Activated naive CD4-positive, alpha-beta T cell treated with anti-CD3 and anti-CD28 coated beads, Interleukin-2, amount 50 U/mL, for 24 hours (primary cell): ENCODE results near the gene TERF2IP.

Experiments used
- H3K27ac Mint-ChIP-seq: one replicate; pipeline ENCODE4 v1.8.0; 2021; ENCODE audit warnings: mild to moderate bottlenecking, mixed read lengths
- H3K27me3 Mint-ChIP-seq: one replicate; pipeline ENCODE4 v1.8.0; 2021; ENCODE audit warnings: mixed read lengths
- H3K36me3 Mint-ChIP-seq: one replicate; pipeline ENCODE4 v1.8.0; 2021; ENCODE audit warnings: mixed read lengths
- H3K4me1 Mint-ChIP-seq: one replicate; pipeline ENCODE4 v1.8.0; 2021; ENCODE audit warnings: mixed read lengths
- H3K4me3 Mint-ChIP-seq: one replicate; pipeline ENCODE4 v1.8.0; 2021; ENCODE audit warnings: mild to moderate bottlenecking, mixed read lengths
- H3K9me3 Mint-ChIP-seq: one replicate; pipeline ENCODE4 v1.8.0; 2021; ENCODE audit warnings: mixed read lengths

Gene TERF2IP, protein sequence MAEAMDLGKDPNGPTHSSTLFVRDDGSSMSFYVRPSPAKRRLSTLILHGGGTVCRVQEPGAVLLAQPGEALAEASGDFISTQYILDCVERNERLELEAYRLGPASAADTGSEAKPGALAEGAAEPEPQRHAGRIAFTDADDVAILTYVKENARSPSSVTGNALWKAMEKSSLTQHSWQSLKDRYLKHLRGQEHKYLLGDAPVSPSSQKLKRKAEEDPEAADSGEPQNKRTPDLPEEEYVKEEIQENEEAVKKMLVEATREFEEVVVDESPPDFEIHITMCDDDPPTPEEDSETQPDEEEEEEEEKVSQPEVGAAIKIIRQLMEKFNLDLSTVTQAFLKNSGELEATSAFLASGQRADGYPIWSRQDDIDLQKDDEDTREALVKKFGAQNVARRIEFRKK

GRCh38 chr16:75647492-75648264 is at the start of gene TERF2IP, which contains the start of gene KARS1:
Gene TERF2IP, plus strand, starts transcription at chr16:75647773. Its CDS starts 110 bp downstream, at chr16:75647883.
Gene KARS1, minus strand, starts transcription at chr16:75647665. Its CDS starts 26 bp downstream, at chr16:75647639.
- H3K4me1 Mint-ChIP-seq: peaks cover 63% of the 10 kb centered on the region
- no peaks in the 10 kb centered on the region for H3K9me3 Mint-ChIP-seq
- H3K36me3 Mint-ChIP-seq: peaks cover 21% of the 10 kb centered on the region
- peak within 1 kb of the TSS; percentile 100 for H3K27ac Mint-ChIP-seq
- peak within 1 kb of the TSS; percentile 99 for H3K4me3 Mint-ChIP-seq
- no peaks in the 10 kb centered on the region for H3K27me3 Mint-ChIP-seq

GRCh38 chr16:75599452-75600277 is 47.9 kb upstream of the TERF2IP start:
- H3K27ac Mint-ChIP-seq: no peak overlapping the region
- no peak overlapping the region for H3K4me3 Mint-ChIP-seq
- no peaks in the 10 kb centered on the region for H3K27me3 Mint-ChIP-seq
- no peaks in the 10 kb centered on the region for H3K9me3 Mint-ChIP-seq
- peaks cover 36% of the 10 kb centered on the region for H3K36me3 Mint-ChIP-seq
- peaks cover 2% of the 10 kb centered on the region for H3K4me1 Mint-ChIP-seq

- Mint-ChIP-seq H3K27me3 (no peaks in the 10 kb centered on the region), H3K27ac (no peak overlapping the region)
These were observed 44.3 kb upstream of the TERF2IP start for GRCh38 chr16:75603241-75603640.

DNA sequence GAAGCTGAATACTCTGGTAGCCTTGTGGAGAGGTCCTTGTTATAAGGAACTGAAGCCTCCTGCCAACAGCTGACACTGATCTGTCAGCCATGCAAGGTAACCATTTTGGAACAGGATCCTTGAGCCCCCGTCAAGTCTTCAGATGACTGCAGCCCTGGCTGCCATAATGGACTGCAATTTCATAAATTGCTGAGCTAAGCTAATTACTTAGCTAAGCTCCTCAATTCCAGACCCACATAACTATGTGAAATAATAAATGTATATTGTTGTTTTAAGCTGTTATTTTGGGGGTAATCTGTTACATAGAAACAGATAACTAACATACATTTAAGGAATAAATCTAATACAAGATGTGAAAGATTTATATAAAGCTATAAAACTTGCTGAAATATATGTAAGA is 41.1 kb upstream of the TERF2IP start:
- peaks cover 24% of the 10 kb centered on the region for H3K36me3 Mint-ChIP-seq

More at GRCh38 chr16:75603241-75603640, 44.3 kb upstream of the TERF2IP start:
- peaks cover 30% of the 10 kb centered on the region for H3K36me3 Mint-ChIP-seq
- no peaks in the 10 kb centered on the region for H3K9me3 Mint-ChIP-seq
- H3K4me3 Mint-ChIP-seq: no peak overlapping the region
- no peaks in the 10 kb centered on the region for H3K4me1 Mint-ChIP-seq

GRCh38 chr16:75614066-75614897 is 33.3 kb upstream of the TERF2IP start:
- Mint-ChIP-seq H3K27ac (no peak overlapping the region), H3K4me1 (no peaks in the 10 kb centered on the region), H3K9me3 (no peaks in the 10 kb centered on the region), H3K4me3 (no peak overlapping the region), H3K36me3 (peaks cover 10% of the 10 kb centered on the region), H3K27me3 (no peaks in the 10 kb centered on the region)

More for the DNA sequence above, 41.1 kb upstream of the TERF2IP start:
- Mint-ChIP-seq H3K27me3 (no peaks in the 10 kb centered on the region), H3K4me1 (no peaks in the 10 kb centered on the region), H3K4me3 (no peak overlapping the region), H3K27ac (no peak overlapping the region), H3K9me3 (no peaks in the 10 kb centered on the region)

DNA sequence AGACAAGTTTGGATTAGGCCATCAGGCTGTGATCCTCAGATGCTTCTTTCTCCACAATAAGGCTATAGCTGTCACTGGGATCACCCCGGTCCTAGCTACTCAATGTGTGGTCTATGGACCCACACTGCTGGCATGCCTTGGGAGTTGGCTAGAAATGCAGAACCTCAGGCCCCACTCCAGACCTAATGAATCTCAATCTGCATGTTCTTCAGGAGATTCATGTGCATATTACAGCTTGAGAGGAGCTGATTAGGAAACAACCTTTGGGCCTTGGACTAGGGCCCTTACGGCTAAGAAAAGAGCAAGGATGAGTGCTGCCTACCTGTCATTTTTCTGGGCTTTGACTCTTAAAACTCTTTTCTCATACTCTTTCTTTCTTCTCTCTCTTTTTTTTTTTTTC is 32.0 kb upstream of the TERF2IP start:
- peaks cover 6% of the 10 kb centered on the region for H3K4me1 Mint-ChIP-seq
- H3K27ac Mint-ChIP-seq: no peak overlapping the region
- peaks cover 10% of the 10 kb centered on the region for H3K36me3 Mint-ChIP-seq
- no peak overlapping the region for H3K4me3 Mint-ChIP-seq
- no peaks in the 10 kb centered on the region for H3K27me3 Mint-ChIP-seq
- no peaks in the 10 kb centered on the region for H3K9me3 Mint-ChIP-seq

DNA sequence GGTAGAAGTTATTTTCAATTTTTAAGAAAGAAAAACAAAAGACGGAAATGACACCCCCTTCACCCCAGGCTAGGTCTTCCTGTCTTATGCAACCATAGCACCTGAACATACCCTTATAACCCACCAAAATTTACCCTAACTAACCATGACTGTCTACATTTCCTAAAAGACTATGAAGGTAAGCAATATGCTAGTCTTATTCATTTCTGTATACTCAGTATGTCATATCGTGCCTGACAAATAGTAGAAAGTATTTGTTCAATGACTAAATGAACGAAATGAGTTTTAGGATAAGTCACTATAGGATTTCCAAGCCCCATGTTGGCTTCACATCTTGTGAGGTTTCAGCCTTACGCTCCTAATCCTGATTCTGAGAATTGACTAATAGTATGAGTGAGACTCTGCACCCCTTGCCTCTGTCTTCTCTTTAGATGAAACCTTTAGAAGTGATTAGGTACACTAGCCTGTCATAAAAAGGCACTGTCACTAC is 31.0 kb upstream of the TERF2IP start:
- H3K27me3 Mint-ChIP-seq: no peaks in the 10 kb centered on the region
- no peak overlapping the region for H3K4me3 Mint-ChIP-seq

DNA sequence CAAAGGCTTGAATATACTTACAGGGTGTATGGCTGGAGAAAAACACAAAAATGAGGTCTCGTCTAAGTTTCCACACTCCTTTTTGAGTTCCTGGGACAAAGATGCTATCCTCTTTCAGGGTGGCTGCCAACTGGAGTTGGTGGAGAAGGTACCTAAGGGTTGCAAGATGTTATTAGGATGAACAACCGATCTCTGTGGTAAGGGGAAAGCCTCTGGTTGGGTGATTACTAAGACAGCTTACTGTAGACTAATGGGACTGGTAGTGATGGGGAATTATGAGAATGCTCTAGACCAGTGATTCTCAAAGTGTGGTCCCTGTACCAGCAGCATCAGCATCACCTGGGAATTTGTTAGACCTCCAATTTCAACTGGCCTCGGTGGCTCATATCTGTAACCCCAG is 30.5 kb upstream of the TERF2IP start:
- Mint-ChIP-seq H3K27me3 (no peaks in the 10 kb centered on the region), H3K36me3 (peaks cover 10% of the 10 kb centered on the region), H3K4me3 (no peak overlapping the region), H3K4me1 (peaks cover 21% of the 10 kb centered on the region), H3K9me3 (no peaks in the 10 kb centered on the region), H3K27ac (no peak overlapping the region)

More for the DNA sequence above, 31.0 kb upstream of the TERF2IP start:
- peak overlapping the region; percentile 33 for H3K27ac Mint-ChIP-seq
- H3K4me1 Mint-ChIP-seq: peaks cover 15% of the 10 kb centered on the region
- peaks cover 10% of the 10 kb centered on the region for H3K36me3 Mint-ChIP-seq
- no peaks in the 10 kb centered on the region for H3K9me3 Mint-ChIP-seq

GRCh38 chr16:75618780-75619179 is 28.8 kb upstream of the TERF2IP start:
- no peak overlapping the region for H3K4me3 Mint-ChIP-seq

DNA sequence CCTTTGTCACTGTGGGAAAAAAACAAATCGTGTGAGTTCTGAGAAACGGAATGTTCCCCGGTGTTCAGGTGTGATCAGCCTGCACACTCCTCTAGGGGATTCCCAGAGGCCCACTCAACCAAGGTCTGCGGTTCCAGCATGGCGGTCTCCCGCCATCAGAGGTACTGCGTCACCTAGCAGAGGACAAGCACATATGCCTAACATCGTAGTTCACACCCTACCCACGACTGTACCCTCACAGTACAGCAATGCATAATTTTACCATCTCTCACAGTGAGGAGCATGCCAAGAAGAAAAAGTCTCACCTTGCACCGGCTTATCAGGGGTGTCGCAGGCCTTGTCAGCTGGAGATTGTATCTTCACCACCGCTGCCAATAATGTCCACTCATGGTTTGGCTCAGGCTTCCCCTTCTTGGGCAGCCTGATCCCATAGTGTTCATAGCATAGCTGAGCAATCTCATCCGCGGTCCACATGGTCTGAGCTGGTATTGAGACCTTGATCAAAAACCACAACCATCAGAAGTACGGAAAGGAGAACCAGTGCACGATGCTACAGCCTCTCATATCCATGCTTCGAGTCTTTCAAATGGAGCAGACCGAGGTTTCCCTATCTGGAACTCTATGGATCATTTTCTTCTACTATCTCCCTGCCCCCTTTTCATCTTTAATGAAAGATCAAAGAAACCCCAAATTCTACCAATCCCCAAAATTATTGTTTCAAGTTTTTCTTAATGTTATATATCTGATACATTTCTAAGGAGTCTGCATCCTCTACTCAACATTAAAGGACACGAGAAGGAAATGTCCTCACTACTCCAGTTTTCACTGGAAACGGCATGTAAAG is 27.0 kb upstream of the TERF2IP start:
- no peak overlapping the region for H3K27ac Mint-ChIP-seq
- H3K27me3 Mint-ChIP-seq: no peaks in the 10 kb centered on the region
- H3K4me3 Mint-ChIP-seq: peak overlapping the region; percentile 24
- peaks cover 34% of the 10 kb centered on the region for H3K4me1 Mint-ChIP-seq
- H3K36me3 Mint-ChIP-seq: peaks cover 11% of the 10 kb centered on the region
- no peaks in the 10 kb centered on the region for H3K9me3 Mint-ChIP-seq

More at GRCh38 chr16:75618780-75619179, 28.8 kb upstream of the TERF2IP start:
- H3K36me3 Mint-ChIP-seq: peaks cover 7% of the 10 kb centered on the region
- peaks cover 26% of the 10 kb centered on the region for H3K4me1 Mint-ChIP-seq
- no peak overlapping the region for H3K27ac Mint-ChIP-seq
- H3K27me3 Mint-ChIP-seq: no peaks in the 10 kb centered on the region
- H3K9me3 Mint-ChIP-seq: no peaks in the 10 kb centered on the region

- Mint-ChIP-seq H3K36me3 (peaks cover 16% of the 10 kb centered on the region), H3K9me3 (no peaks in the 10 kb centered on the region), H3K27ac (no peak overlapping the region), H3K4me3 (peak overlapping the region; percentile 61), H3K4me1 (peaks cover 34% of the 10 kb centered on the region), H3K27me3 (no peaks in the 10 kb centered on the region)
These were observed 26.4 kb upstream of the TERF2IP start for GRCh38 chr16:75621170-75621477.

DNA sequence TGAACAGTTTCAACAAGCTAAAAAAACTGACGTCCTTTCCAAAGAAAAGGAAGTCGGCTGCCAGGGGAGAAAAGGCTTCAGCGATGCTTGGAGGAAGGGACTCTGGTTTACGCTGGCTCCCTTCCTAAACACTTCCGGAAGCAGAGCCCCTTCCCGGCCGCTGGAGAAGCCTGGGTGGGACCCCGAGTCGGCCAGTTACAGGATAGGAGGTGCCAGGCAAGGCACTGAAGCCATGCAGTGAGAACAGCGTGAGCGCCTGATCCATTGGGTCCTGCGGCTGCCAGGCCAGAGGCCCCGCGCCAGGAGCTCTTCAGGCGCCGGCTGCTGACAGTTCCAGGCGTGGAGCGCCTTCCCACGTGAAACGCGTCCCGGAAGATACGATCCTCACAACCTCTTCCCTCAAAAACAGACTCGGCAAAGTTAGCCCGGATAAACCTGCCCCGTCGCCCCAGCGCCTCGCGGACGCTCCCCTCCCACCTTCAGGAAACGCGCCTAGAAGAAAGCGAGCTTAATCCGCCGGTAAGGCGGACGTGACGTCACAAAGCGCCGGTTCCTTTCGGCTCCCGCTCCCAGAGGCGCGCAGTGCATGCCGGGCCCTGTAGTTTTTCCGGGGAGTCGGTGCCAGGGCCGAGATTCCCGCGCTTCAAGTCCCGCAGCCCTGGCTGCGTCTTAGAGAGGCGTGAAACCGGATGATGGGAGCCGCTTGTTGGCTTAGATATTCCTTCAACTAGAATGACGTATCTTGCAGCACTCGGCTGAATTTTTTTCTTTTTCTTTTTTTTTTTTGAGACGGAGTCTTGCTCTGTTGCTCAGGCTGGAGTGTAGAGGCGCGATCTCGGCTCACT is 24.6 kb upstream of the TERF2IP start, which contains the start of gene ADAT1:
TSS of gene ADAT1 (minus strand) at position 521 of the 845 bp plus-strand sequence. CDS start 2,482 bp downstream, outside the sequence.
- Mint-ChIP-seq H3K27ac (peak within 1 kb of the TSS; percentile 99), H3K4me1 (peaks cover 48% of the 10 kb centered on the region), H3K4me3 (peak within 1 kb of the TSS; percentile 98), H3K9me3 (no peaks in the 10 kb centered on the region), H3K27me3 (no peaks in the 10 kb centered on the region), H3K36me3 (peaks cover 22% of the 10 kb centered on the region)

DNA sequence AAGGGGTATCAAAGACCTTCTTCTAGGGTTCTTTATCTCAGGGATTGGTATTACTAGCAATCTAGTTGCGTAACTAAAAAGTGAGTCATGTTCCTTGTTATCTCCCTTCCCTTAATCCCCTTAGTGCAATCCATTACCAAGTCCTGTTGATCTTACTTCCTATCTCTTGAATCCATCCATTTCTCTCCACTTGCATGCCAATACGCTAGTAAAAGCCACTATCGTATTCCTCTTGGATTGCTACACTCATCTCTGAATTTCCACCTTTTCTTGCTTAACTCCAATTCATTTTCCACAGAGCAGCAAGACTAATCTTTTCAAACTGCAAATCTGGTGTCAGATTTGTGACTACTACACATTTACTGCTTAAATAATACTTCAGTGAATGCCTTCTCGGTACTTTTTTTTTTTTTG is 22.6 kb upstream of the TERF2IP start:
- no peaks in the 10 kb centered on the region for H3K9me3 Mint-ChIP-seq
- H3K36me3 Mint-ChIP-seq: peaks cover 27% of the 10 kb centered on the region
- H3K27me3 Mint-ChIP-seq: no peaks in the 10 kb centered on the region
- H3K4me1 Mint-ChIP-seq: peaks cover 65% of the 10 kb centered on the region
- H3K27ac Mint-ChIP-seq: peak overlapping the region; percentile 39
- peak overlapping the region; percentile 56 for H3K4me3 Mint-ChIP-seq
